LNCaP clone FGC (cell line): ENCODE data around the gene C2orf92.

Experiments used
- DNase-seq: peaks from one replicate; pipeline ENCODE4 v3.0.0-alpha.2; 2011; ENCODE audit warnings: low read depth
- H3K4me3 ChIP-seq: 2 replicates; pipeline ENCODE4 v1.5.1; 2011; ENCODE audit warnings: mild to moderate bottlenecking, low read depth, low read length, control low read depth
- TF ChIP-seq, protein P1 (sequence below): IDR thresholded peaks from 2 replicates; pipeline ENCODE4 v1.5.1; 2012; ENCODE audit warnings: mild to moderate bottlenecking; ENCODE audit not compliant: control insufficient read depth, insufficient read depth; ENCODE audit errors: extremely low read depth

C2orf92 gene

DNA sequence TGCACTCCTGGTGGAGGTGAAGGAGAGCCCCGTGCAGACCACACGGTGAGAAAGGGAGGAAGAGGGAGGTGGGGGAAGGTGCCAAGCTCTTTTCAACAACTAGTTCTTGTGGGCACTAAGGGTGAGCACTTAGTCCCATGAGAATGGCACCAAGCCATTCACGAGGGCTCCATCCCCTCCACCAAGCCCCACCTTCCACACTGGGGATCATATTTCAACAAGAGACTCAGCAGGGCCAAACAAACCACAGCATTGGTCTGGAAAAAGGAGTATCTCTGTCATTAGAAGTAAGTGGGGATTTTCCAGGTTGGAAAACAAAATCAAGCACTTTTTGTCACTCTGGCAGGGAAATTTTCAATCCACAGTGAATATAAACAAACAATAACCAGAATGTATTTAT, 82.2 kb downstream of the C2orf92 start:
- TF ChIP-seq, protein P1, sequence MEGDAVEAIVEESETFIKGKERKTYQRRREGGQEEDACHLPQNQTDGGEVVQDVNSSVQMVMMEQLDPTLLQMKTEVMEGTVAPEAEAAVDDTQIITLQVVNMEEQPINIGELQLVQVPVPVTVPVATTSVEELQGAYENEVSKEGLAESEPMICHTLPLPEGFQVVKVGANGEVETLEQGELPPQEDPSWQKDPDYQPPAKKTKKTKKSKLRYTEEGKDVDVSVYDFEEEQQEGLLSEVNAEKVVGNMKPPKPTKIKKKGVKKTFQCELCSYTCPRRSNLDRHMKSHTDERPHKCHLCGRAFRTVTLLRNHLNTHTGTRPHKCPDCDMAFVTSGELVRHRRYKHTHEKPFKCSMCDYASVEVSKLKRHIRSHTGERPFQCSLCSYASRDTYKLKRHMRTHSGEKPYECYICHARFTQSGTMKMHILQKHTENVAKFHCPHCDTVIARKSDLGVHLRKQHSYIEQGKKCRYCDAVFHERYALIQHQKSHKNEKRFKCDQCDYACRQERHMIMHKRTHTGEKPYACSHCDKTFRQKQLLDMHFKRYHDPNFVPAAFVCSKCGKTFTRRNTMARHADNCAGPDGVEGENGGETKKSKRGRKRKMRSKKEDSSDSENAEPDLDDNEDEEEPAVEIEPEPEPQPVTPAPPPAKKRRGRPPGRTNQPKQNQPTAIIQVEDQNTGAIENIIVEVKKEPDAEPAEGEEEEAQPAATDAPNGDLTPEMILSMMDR: no peak
- DNase-seq: no peak
- no peak overlapping the region for H3K4me3 ChIP-seq
